SK-N-SH treated with all-trans-retinoic acid at 6 μM for 48 hours (cell line): Measurements from ENCODE around the gene MED9.

Source experiments
- ATAC-seq: fragments of 200-7000 bp; cut with Tn5 transposase; 3 replicates; pipeline ENCODE4 v1.9.1; 2020; ENCODE audit warnings: mild to moderate bottlenecking, moderate library complexity
- ARNTL ChIP-seq: fragments of 450-650 bp; formaldehyde crosslinking; IDR thresholded peaks from 2 replicates; pipeline ENCODE4 v1.5.0; 2020; ENCODE audit warnings: low read depth, mild to moderate bottlenecking, moderate library complexity, borderline replicate concordance
- BACH2 ChIP-seq: fragments of 250-450 bp; sonication (Bioruptor Pico); IDR thresholded peaks from 2 replicates; pipeline ENCODE4 v1.9.0; 2021; ENCODE audit warnings: mild to moderate bottlenecking, borderline replicate concordance
- CSDC2 ChIP-seq: fragments of 250-450 bp; sonication (Bioruptor Pico); IDR thresholded peaks from 2 replicates; pipeline ENCODE4 v1.5.0; 2020; ENCODE audit warnings: mild to moderate bottlenecking, moderate library complexity
- ESRRG ChIP-seq: fragments of 250-450 bp; sonication (Bioruptor Pico); IDR thresholded peaks from 2 replicates; pipeline ENCODE4 v1.6.1; 2021; ENCODE audit warnings: mild to moderate bottlenecking
- ISL1 ChIP-seq: fragments of 250-450 bp; sonication (Bioruptor Pico); IDR thresholded peaks from 2 replicates; pipeline ENCODE4 v2.1.2; 2022; ENCODE audit warnings: mild to moderate bottlenecking, moderate library complexity
- OSR1 ChIP-seq: fragments of 250-450 bp; sonication (Bioruptor Pico); IDR thresholded peaks from 2 replicates; pipeline ENCODE4 v1.8.0; 2022; ENCODE audit warnings: moderate library complexity, mild to moderate bottlenecking, inconsistent platforms
- PPARA ChIP-seq: fragments of 250-450 bp; sonication (Bioruptor Pico); IDR thresholded peaks from 2 replicates; pipeline ENCODE4 v1.5.0; 2020; ENCODE audit warnings: mild to moderate bottlenecking, borderline replicate concordance
- RARB ChIP-seq: fragments of 250-450 bp; sonication (Bioruptor Pico); IDR thresholded peaks from 2 replicates; pipeline ENCODE4 v1.8.0; 2021; ENCODE audit warnings: mild to moderate bottlenecking, moderate library complexity
- SNAI2 ChIP-seq: fragments of 250-450 bp; sonication (Bioruptor Pico); IDR thresholded peaks from 2 replicates; pipeline ENCODE4 v1.5.0; 2020; ENCODE audit warnings: mild to moderate bottlenecking, moderate library complexity
- TCF4 ChIP-seq: fragments of 250-450 bp; sonication (Bioruptor Pico); IDR thresholded peaks from 2 replicates; pipeline ENCODE4 v1.8.0; 2021; ENCODE audit warnings: mild to moderate bottlenecking, moderate library complexity, borderline replicate concordance
- TOX ChIP-seq: fragments of 250-450 bp; sonication (Bioruptor Pico); IDR thresholded peaks from 2 replicates; pipeline ENCODE4 v1.8.0; 2021; ENCODE audit warnings: mild to moderate bottlenecking, moderate library complexity, borderline replicate concordance
- ZC3H10 ChIP-seq: fragments of 250-450 bp; sonication (Bioruptor Pico); IDR thresholded peaks from 2 replicates; pipeline ENCODE4 v1.5.1; 2021; ENCODE audit warnings: mild to moderate bottlenecking, moderate library complexity
- ZFP3 ChIP-seq: fragments of 250-450 bp; sonication (Bioruptor Pico); IDR thresholded peaks from 2 replicates; pipeline ENCODE4 v1.5.0; 2020; ENCODE audit warnings: mild to moderate bottlenecking, moderate library complexity
- ZFP30 ChIP-seq: fragments of 450-650 bp; formaldehyde crosslinking; IDR thresholded peaks from 2 replicates; pipeline ENCODE4 v1.5.0; 2022; ENCODE audit warnings: mild to moderate bottlenecking, moderate library complexity
- ZNF565 ChIP-seq: fragments of 450-650 bp; formaldehyde crosslinking; conservative IDR thresholded peaks from 2 replicates; pipeline ENCODE4 v1.5.0; 2020; ENCODE audit warnings: low read depth, mild to moderate bottlenecking, moderate library complexity
- ZNF70 ChIP-seq: fragments of 450-650 bp; formaldehyde crosslinking; IDR thresholded peaks from 2 replicates; pipeline ENCODE4 v1.5.0; 2020; ENCODE audit warnings: mild to moderate bottlenecking, moderate library complexity
- ZNF8 ChIP-seq: fragments of 450-650 bp; formaldehyde crosslinking; IDR thresholded peaks from 2 replicates; pipeline ENCODE4 v1.5.0; 2020; ENCODE audit warnings: mild to moderate bottlenecking, moderate library complexity
- TF ChIP-seq, protein P1 (sequence below): fragments of 250-450 bp; sonication (Bioruptor Pico); IDR thresholded peaks from 2 replicates; pipeline ENCODE4 v1.5.1; 2021; ENCODE audit warnings: mild to moderate bottlenecking, moderate library complexity
- TF ChIP-seq, protein P2 (sequence below): fragments of 250-450 bp; sonication (Bioruptor Pico); IDR thresholded peaks from 2 replicates; pipeline ENCODE4 v1.8.0; 2020; ENCODE audit warnings: mild to moderate bottlenecking, moderate library complexity, borderline replicate concordance
- TF ChIP-seq, protein P3 (sequence below): fragments of 250-450 bp; sonication (Bioruptor Pico); IDR thresholded peaks from 2 replicates; pipeline ENCODE4 v1.5.1; 2020; ENCODE audit warnings: low read depth, mild to moderate bottlenecking, moderate library complexity
- TF ChIP-seq, protein P4 (sequence below): fragments of 250-450 bp; sonication (Bioruptor Pico); IDR thresholded peaks from 2 replicates; pipeline ENCODE4 v1.8.0; 2021; ENCODE audit warnings: low read depth, mild to moderate bottlenecking, moderate library complexity, borderline replicate concordance

The MED9 gene

DNA sequence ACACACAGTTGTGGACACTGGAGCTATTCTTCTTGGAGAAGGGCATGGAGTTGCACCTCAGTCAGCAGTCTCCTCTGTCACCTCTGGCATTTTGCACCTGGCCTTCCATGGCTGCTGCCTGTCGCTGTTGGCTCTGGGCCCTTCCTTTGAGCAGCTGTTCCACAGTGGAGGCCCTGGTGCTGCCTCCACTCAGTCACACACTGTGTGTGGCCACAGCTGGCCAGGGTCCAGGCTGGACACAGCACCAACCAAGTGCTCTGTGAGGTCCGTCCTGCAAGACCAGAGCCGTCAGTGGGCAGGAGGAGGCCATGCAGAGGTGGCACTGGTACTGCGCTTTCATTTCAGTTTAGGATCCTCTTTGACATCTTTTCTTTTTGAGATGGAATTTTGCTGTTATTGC lies 21.6 kb upstream of the MED9 start:
- TF ChIP-seq CSDC2 (CRISPR knock-in tag) (no peak), ZNF8 (CRISPR knock-in tag) (no peak), ZFP3 (CRISPR knock-in tag) (no peak), ZNF70 (no peak), PPARA (no peak), TCF4 (CRISPR knock-in tag) (no peak), RARB (CRISPR knock-in tag) (no peak), ZFP30 (no peak), ZNF565 (CRISPR knock-in tag) (no peak), BACH2 (no peak), TOX (CRISPR knock-in tag) (no peak), ESRRG (CRISPR knock-in tag) (no peak)
- TF ChIP-seq, protein P1, sequence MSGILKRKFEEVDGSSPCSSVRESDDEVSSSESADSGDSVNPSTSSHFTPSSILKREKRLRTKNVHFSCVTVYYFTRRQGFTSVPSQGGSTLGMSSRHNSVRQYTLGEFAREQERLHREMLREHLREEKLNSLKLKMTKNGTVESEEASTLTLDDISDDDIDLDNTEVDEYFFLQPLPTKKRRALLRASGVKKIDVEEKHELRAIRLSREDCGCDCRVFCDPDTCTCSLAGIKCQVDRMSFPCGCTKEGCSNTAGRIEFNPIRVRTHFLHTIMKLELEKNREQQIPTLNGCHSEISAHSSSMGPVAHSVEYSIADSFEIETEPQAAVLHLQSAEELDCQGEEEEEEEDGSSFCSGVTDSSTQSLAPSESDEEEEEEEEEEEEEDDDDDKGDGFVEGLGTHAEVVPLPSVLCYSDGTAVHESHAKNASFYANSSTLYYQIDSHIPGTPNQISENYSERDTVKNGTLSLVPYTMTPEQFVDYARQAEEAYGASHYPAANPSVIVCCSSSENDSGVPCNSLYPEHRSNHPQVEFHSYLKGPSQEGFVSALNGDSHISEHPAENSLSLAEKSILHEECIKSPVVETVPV (CRISPR knock-in tag): no peak
- TF ChIP-seq, protein P2, sequence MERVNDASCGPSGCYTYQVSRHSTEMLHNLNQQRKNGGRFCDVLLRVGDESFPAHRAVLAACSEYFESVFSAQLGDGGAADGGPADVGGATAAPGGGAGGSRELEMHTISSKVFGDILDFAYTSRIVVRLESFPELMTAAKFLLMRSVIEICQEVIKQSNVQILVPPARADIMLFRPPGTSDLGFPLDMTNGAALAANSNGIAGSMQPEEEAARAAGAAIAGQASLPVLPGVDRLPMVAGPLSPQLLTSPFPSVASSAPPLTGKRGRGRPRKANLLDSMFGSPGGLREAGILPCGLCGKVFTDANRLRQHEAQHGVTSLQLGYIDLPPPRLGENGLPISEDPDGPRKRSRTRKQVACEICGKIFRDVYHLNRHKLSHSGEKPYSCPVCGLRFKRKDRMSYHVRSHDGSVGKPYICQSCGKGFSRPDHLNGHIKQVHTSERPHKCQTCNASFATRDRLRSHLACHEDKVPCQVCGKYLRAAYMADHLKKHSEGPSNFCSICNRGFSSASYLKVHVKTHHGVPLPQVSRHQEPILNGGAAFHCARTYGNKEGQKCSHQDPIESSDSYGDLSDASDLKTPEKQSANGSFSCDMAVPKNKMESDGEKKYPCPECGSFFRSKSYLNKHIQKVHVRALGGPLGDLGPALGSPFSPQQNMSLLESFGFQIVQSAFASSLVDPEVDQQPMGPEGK (CRISPR knock-in tag): no peak
- TF ChIP-seq, protein P3, sequence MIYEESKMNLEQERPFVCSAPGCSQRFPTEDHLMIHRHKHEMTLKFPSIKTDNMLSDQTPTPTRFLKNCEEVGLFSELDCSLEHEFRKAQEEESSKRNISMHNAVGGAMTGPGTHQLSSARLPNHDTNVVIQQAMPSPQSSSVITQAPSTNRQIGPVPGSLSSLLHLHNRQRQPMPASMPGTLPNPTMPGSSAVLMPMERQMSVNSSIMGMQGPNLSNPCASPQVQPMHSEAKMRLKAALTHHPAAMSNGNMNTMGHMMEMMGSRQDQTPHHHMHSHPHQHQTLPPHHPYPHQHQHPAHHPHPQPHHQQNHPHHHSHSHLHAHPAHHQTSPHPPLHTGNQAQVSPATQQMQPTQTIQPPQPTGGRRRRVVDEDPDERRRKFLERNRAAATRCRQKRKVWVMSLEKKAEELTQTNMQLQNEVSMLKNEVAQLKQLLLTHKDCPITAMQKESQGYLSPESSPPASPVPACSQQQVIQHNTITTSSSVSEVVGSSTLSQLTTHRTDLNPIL: no peak
- TF ChIP-seq, protein P4, sequence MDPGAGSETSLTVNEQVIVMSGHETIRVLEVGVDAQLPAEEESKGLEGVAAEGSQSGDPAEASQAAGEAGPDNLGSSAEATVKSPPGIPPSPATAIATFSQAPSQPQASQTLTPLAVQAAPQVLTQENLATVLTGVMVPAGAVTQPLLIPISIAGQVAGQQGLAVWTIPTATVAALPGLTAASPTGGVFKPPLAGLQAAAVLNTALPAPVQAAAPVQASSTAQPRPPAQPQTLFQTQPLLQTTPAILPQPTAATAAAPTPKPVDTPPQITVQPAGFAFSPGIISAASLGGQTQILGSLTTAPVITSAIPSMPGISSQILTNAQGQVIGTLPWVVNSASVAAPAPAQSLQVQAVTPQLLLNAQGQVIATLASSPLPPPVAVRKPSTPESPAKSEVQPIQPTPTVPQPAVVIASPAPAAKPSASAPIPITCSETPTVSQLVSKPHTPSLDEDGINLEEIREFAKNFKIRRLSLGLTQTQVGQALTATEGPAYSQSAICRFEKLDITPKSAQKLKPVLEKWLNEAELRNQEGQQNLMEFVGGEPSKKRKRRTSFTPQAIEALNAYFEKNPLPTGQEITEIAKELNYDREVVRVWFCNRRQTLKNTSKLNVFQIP (CRISPR knock-in tag): no peak
- TF ChIP-seq, all 23 proteins: peak for 0
- ATAC-seq: no peak

DNA sequence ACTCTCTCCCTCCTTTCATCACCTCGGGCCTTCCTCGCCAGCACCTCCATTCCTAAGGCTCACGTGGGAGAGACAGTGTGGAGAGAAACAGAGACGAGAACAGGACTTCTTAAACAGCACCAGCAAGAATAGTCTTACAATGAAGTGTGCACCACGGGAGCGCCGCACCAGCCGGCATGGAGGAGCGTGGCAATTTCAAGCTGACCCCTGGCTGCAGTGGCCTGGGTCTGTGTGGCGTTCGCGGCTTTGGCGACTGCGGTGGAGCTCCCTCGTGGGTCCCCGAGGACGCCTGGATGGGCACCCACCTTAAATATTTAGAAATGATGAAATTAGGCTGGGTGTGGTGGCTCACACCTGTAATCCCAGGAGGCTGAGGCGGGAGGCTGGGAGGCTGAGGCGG lies 20.5 kb upstream of the MED9 start:
- TF ChIP-seq, protein P1 (CRISPR knock-in tag): no peak
- no peak for TF ChIP-seq CSDC2 (CRISPR knock-in tag)
- TF ChIP-seq TOX (CRISPR knock-in tag): no peak
- TF ChIP-seq ZNF8 (CRISPR knock-in tag): no peak
- no peak for TF ChIP-seq ARNTL (CRISPR knock-in tag)
- no peak for TF ChIP-seq ZC3H10 (CRISPR knock-in tag)
- TF ChIP-seq ESRRG (CRISPR knock-in tag): no peak
- TF ChIP-seq ZNF565 (CRISPR knock-in tag): no peak
- TF ChIP-seq ZNF70: no peak
- no peak for TF ChIP-seq RARB (CRISPR knock-in tag)
- no peak for TF ChIP-seq SNAI2 (CRISPR knock-in tag)
- TF ChIP-seq OSR1 (CRISPR knock-in tag): no peak
- no peak for TF ChIP-seq BACH2
- no peak for TF ChIP-seq ZFP3 (CRISPR knock-in tag)
- ATAC-seq: no peak

DNA sequence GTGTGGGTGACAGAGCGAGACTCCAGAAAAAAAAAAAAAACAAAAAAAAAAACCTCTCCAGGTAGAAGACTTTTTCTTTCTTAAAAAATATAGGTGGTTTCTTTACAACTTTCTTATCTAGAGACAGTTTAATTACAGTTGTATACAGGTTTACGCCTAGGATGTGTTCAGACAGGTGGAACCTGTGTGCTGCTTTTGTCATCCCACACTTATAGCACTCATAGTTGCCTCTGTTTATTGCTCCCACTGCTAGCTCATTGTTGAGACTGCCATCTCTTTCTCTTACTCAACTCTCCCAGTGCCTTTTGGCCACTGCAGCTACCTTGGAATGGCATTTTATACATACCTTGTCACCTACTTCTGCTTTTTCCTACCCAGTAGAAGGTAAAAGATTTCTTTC lies 19.1 kb upstream of the MED9 start:
- no peak for ATAC-seq
- TF ChIP-seq TOX (CRISPR knock-in tag) (no peak), CSDC2 (CRISPR knock-in tag) (no peak), ESRRG (CRISPR knock-in tag) (no peak), ZNF565 (CRISPR knock-in tag) (no peak), TCF4 (CRISPR knock-in tag) (no peak), RARB (CRISPR knock-in tag) (no peak), ISL1 (CRISPR knock-in tag) (no peak), ZNF8 (CRISPR knock-in tag) (no peak), ZFP3 (CRISPR knock-in tag) (no peak), BACH2 (no peak)
- TF ChIP-seq, protein P2 (CRISPR knock-in tag): no peak
- TF ChIP-seq, protein P1 (CRISPR knock-in tag): no peak
- TF ChIP-seq, protein P4 (CRISPR knock-in tag): no peak
